ENCODE measurements around the gene CDK14. TPM values are rescaled to one million over a fixed set of nuclear protein-coding genes. Genes with fewer than 3 reads are reported as not detected.

The CDK14 gene
- total and polyA plus RNA-seq, 10 of the 15 experiments (the other 5 are each of a cell fraction or from before 2014, with no cell fraction given) = 6.5 to 61.3 (median 24.2) TPM

- Histone ChIP-seq H3K4me3 (no peak overlapping the region), H3K27me3 (replicated peaks in 1 of 2; ENCODE audit: control insufficient read depth in 2 of 2, insufficient read depth in 2 of 2, low read length in 1 of 2) (no peaks in the 10 kb centered on the region), H3K4me1 (ENCODE audit: control insufficient read depth, insufficient read depth, low read length) (no peaks in the 10 kb centered on the region), H3K9ac (ENCODE audit: control insufficient read depth, insufficient read depth, low read length) (no peak overlapping the region), H4K20me1 (ENCODE audit: control insufficient read depth, insufficient read depth) (no peaks in the 10 kb centered on the region), H2AFZ (ENCODE audit: control insufficient read depth, low read depth, low read length) (no peak overlapping the region), H3K9me3 (replicated peaks; ENCODE audit: control insufficient read depth, insufficient read depth, low read length) (no peaks in the 10 kb centered on the region), H3K4me2 (ENCODE audit: control insufficient read depth, insufficient read depth) (no peak overlapping the region), H3K36me3 (ENCODE audit: control insufficient read depth in 2 of 2, insufficient read depth in 2 of 2, low read length in 1 of 2) (peaks cover 0 to 5% of the 10 kb centered on the region in 2 experiments; a peak in 1 of 4 replicates), H3K79me2 (ENCODE audit: control insufficient read depth, insufficient read depth, low read length) (no peaks in the 10 kb centered on the region), H3K27ac (ENCODE audit: control insufficient read depth, insufficient read depth) (no peak overlapping the region)
- TF ChIP-seq MYC (IDR thresholded peaks at IDR 0.05; ENCODE audit: insufficient read depth, insufficient read length, insufficient replicate concordance, low read length, severe bottlenecking) (no peak), NFXL1 (IDR thresholded peaks at IDR 0.05; ENCODE audit: borderline replicate concordance) (no peak), RELB (IDR thresholded peaks at IDR 0.05; ENCODE audit: low read depth) (no peak), EED (IDR thresholded peaks at IDR 0.05; ENCODE audit: low read depth) (no peak), POU2F2 (IDR thresholded peaks at IDR 0.05; ENCODE audit: borderline replicate concordance, low read depth, low read length) (no peak), EZH2 (IDR thresholded peaks at IDR 0.05; ENCODE audit: borderline replicate concordance, control insufficient read depth, low read depth, low read length) (no peak)
- DNase-seq (ENCODE audit: low read depth, low spot score) (no peak), ATAC-seq (no peak), FAIRE-seq (no peak)
- ChIA-PET RAD21 (ENCODE audit: unreplicated experiment) (no interaction called here), CTCF (interaction anchor here (1.0 kb wide), 1 partner anchor 39 kb away, joined by 3 read pairs; no protein-coding TSS in a partner anchor), SMC1A (ENCODE audit: uncharacterized antibody, unreplicated experiment) (interaction anchor here (1.0 kb wide), 1 partner anchor 83 kb away, joined by 3 read pairs; no protein-coding TSS in a partner anchor), POLR2A (no interaction called here)
- BruUV-seq (replicated peaks) = no TSS peak
- intact Hi-C loops (cut with micrococcal nuclease; ENCODE audit: unreplicated experiment) (no loop called here), in situ Hi-C loops (cut with MboI) (no loop called here)
- 67% methylated on average over 6 of the region's 6 CpGs for WGBS (ENCODE audit: insufficient coverage, insufficient replicate concordance, low lambda C conversion rate, missing lambda C conversion rate)
Measured at GRCh38 chr7:91128683-91129348, 532.7 kb downstream of the CDK14 start.

Measured in GM12878 (cell line).